ENCODE results near the gene POU2F1. TPM values are rescaled to one million over a fixed set of nuclear protein-coding genes. Genes with fewer than 3 reads are reported as not detected.
A peak's percentile ranks its signal among the peaks of the same experiment; 100 is the strongest.

Gene POU2F1
- total RNA-seq, 5 donors from 2014 or later (not counting 1 experiment from before 2014, with no cell fraction given): 15.1 to 34.5 (median 22.6) TPM

DNA sequence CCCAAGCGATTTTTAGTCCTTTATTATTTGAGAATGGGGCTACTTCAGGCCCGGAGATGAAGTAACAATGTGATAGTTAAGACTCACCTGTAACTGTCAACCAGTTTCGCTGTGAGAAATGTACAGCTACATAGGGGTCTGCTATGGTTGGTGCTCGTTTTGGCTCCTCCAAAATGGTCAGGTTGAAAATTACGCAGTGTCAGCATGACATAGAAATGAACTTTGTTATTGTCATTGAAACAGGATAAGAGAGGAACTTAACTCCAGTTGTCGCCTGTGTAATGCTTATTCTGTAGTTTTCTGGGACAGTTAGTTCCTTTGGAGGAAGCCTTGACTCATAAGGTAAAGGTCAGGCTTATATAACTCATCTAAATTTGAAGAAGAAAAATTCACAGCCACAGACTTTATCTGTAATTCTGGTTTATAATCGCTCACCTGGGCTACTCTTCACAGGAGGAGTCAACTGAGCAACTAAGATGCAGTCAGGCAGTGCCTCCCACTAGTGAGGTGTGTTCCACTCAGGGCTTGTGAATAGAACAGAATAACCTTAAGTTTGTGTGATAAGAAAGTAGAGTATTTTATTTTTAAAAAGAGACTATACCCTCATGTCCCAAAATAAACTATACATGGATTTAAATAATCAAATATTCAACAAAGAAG, 166.7 kb downstream of the POU2F1 start:
- no peaks in the 10 kb centered on the region for H3K9me3 Mint-ChIP-seq
- no peaks in the 10 kb centered on the region for H3K27me3 Mint-ChIP-seq
- Histone ChIP-seq H3K4me3 (ENCODE audit: control insufficient read depth in 1 of 2, extremely low read depth in 1 of 2, low read length in 1 of 2) (no peak overlapping the region), H3K9me3 (no peaks in the 10 kb centered on the region), H3K36me3 (ENCODE audit: control insufficient read depth in 2 of 2, extremely low read depth in 1 of 2, insufficient read depth in 1 of 2, low read length in 1 of 2) (peaks cover 0 to 5% of the 10 kb centered on the region in 2 donors), H3K4me1 (ENCODE audit: control insufficient read depth in 1 of 2, extremely low read depth in 1 of 2, insufficient read depth in 2 of 2, low read length in 2 of 2) (no peaks in the 10 kb centered on the region), H3K27ac (ENCODE audit: low read length) (no peak overlapping the region), H3K27me3 (replicated peaks in 1 of 2; ENCODE audit: control insufficient read depth in 2 of 2, extremely low read depth in 1 of 2, insufficient read depth in 2 of 2, low read length in 1 of 2) (no peaks in the 10 kb centered on the region)
- CTCF ChIA-PET: interaction anchor here in 1 of 2 donors (0.6 kb wide), 1 partner anchor 143 kb away, joined by 3 read pairs; no protein-coding TSS in a partner anchor
- no peak overlapping the region for H3K27ac Mint-ChIP-seq
- WGBS (ENCODE audit: insufficient coverage): 100% methylated on average over 2 of the region's 7 CpGs
- H3K4me1 Mint-ChIP-seq: peaks cover 0 to under 1% (median 0%) of the 10 kb centered on the region in 3 donors
- peaks cover 42% of the 10 kb centered on the region for H3K36me3 Mint-ChIP-seq
- H3K4me3 Mint-ChIP-seq: no peak overlapping the region
- POLR2A ChIA-PET: no interaction called here
- DNase-seq (no peak), ATAC-seq (replicated peaks in 1 of 4) (no peak)

- no peaks in the 10 kb centered on the region for H3K27me3 Mint-ChIP-seq
- Histone ChIP-seq H3K4me1 (ENCODE audit: control insufficient read depth in 1 of 2, extremely low read depth in 1 of 2, insufficient read depth in 2 of 2, low read length in 2 of 2) (no peaks in the 10 kb centered on the region), H3K27ac (ENCODE audit: low read length) (no peak overlapping the region), H3K4me3 (ENCODE audit: control insufficient read depth in 1 of 2, extremely low read depth in 1 of 2, low read length in 1 of 2) (no peak overlapping the region), H3K9me3 (no peaks in the 10 kb centered on the region), H3K27me3 (replicated peaks in 1 of 2; ENCODE audit: control insufficient read depth in 2 of 2, extremely low read depth in 1 of 2, insufficient read depth in 2 of 2, low read length in 1 of 2) (no peaks in the 10 kb centered on the region), H3K36me3 (ENCODE audit: control insufficient read depth in 2 of 2, extremely low read depth in 1 of 2, insufficient read depth in 1 of 2, low read length in 1 of 2) (peaks cover 0 to 5% of the 10 kb centered on the region in 2 donors)
- DNase-seq: no peak
- ChIA-PET CTCF (interaction anchor here in 1 of 2 donors (0.6 kb wide), 1 partner anchor 49 kb away, joined by 3 read pairs; no protein-coding TSS in a partner anchor), POLR2A (no interaction called here)
- H3K4me3 Mint-ChIP-seq: no peak overlapping the region
- H3K4me1 Mint-ChIP-seq: no peaks in the 10 kb centered on the region
- peaks cover 37% of the 10 kb centered on the region for H3K36me3 Mint-ChIP-seq
- ATAC-seq (replicated peaks in 1 of 4): no peak
- no CpG with 5 or more reads among the region's 1 CpG for WGBS (ENCODE audit: insufficient coverage)
- H3K27ac Mint-ChIP-seq: no peak overlapping the region
- no peaks in the 10 kb centered on the region for H3K9me3 Mint-ChIP-seq
Measured at GRCh38 chr1:167388976-167389375, 168.3 kb downstream of the POU2F1 start.

GRCh38 chr1:167392200-167392696, 171.6 kb downstream of the POU2F1 start:
- no peak overlapping the region for H3K27ac ChIP-seq (ENCODE audit: low read length)
- no peaks in the 10 kb centered on the region for H3K27me3 ChIP-seq (replicated peaks in 1 of 2; ENCODE audit: control insufficient read depth in 2 of 2, extremely low read depth in 1 of 2, insufficient read depth in 2 of 2, low read length in 1 of 2)
- no peaks in the 10 kb centered on the region for H3K4me1 Mint-ChIP-seq
- DNase-seq (no peak), ATAC-seq (replicated peaks in 1 of 4) (no peak)
- peaks cover 18% of the 10 kb centered on the region for H3K36me3 Mint-ChIP-seq
- H3K36me3 ChIP-seq (ENCODE audit: control insufficient read depth in 2 of 2, extremely low read depth in 1 of 2, insufficient read depth in 1 of 2, low read length in 1 of 2): peaks cover 0 to 5% of the 10 kb centered on the region in 2 donors
- ChIA-PET CTCF (interaction anchor here (0.5 to 1.5 kb wide), 3 partner anchors 149 to 482 kb away, joined by 3 to 7 read pairs (median 3); no protein-coding TSS in a partner anchor), POLR2A (interaction anchor here in 1 of 2 donors (0.5 to 0.6 kb wide), 2 partner anchors 118 to 513 kb away, joined by 3 to 4 read pairs; no protein-coding TSS in a partner anchor)
- 85% methylated on average over 4 of the region's 7 CpGs for WGBS (ENCODE audit: insufficient coverage)
- H3K4me3 ChIP-seq (ENCODE audit: control insufficient read depth in 1 of 2, extremely low read depth in 1 of 2, low read length in 1 of 2): no peak overlapping the region
- no peak overlapping the region for H3K27ac Mint-ChIP-seq
- H3K9me3 Mint-ChIP-seq: no peaks in the 10 kb centered on the region
- no peak overlapping the region for H3K4me3 Mint-ChIP-seq
- H3K9me3 ChIP-seq: no peaks in the 10 kb centered on the region
- no peaks in the 10 kb centered on the region for H3K27me3 Mint-ChIP-seq
- H3K4me1 ChIP-seq (ENCODE audit: control insufficient read depth in 1 of 2, extremely low read depth in 1 of 2, insufficient read depth in 2 of 2, low read length in 2 of 2): no peaks in the 10 kb centered on the region

GRCh38 chr1:167400359-167400953, 179.8 kb downstream of the POU2F1 start:
- H3K36me3 ChIP-seq (ENCODE audit: control insufficient read depth in 2 of 2, extremely low read depth in 1 of 2, insufficient read depth in 1 of 2, low read length in 1 of 2): peaks cover 1 to 24% of the 10 kb centered on the region in 2 donors
- Mint-ChIP-seq H3K36me3 (peaks cover 46% of the 10 kb centered on the region), H3K27ac (no peak overlapping the region)

GRCh38 chr1:167401260-167401873, 180.7 kb downstream of the POU2F1 start:
- no peaks in the 10 kb centered on the region for H3K9me3 Mint-ChIP-seq
- Histone ChIP-seq H3K27ac (ENCODE audit: low read length) (no peak overlapping the region), H3K4me1 (ENCODE audit: control insufficient read depth in 1 of 2, extremely low read depth in 1 of 2, insufficient read depth in 2 of 2, low read length in 2 of 2) (peaks cover 0 to 3% of the 10 kb centered on the region in 2 experiments), H3K4me3 (ENCODE audit: control insufficient read depth in 1 of 2, extremely low read depth in 1 of 2, low read length in 1 of 2) (no peak overlapping the region), H3K27me3 (replicated peaks in 1 of 2; ENCODE audit: control insufficient read depth in 2 of 2, extremely low read depth in 1 of 2, insufficient read depth in 2 of 2, low read length in 1 of 2) (no peaks in the 10 kb centered on the region), H3K9me3 (no peaks in the 10 kb centered on the region), H3K36me3 (ENCODE audit: control insufficient read depth in 2 of 2, extremely low read depth in 1 of 2, insufficient read depth in 1 of 2, low read length in 1 of 2) (peaks cover 3 to 27% of the 10 kb centered on the region in 2 donors)
- H3K27me3 Mint-ChIP-seq: no peaks in the 10 kb centered on the region
- ChIA-PET CTCF (interaction anchor here (0.6 to 2.6 kb wide), 11 partner anchors 36 to 491 kb away, joined by 3 to 10 read pairs (median 3); no protein-coding TSS in a partner anchor), POLR2A (interaction anchor here (0.6 kb wide), 2 partner anchors 65 to 114 kb away, joined by 3 read pairs; no protein-coding TSS in a partner anchor)
- DNase-seq: peak in 34 of 35 experiments; percentile 6 to 75 (median 31)
- ATAC-seq (replicated peaks in 1 of 4): peak; percentile 64 to 73 (median 69)
- 79% methylated on average over 5 of the region's 8 CpGs for WGBS (ENCODE audit: insufficient coverage)
- peaks cover 50% of the 10 kb centered on the region for H3K36me3 Mint-ChIP-seq
- H3K4me3 Mint-ChIP-seq: no peak overlapping the region
- peaks cover 6% of the 10 kb centered on the region in 3 donors for H3K4me1 Mint-ChIP-seq
- no peak overlapping the region for H3K27ac Mint-ChIP-seq

More at GRCh38 chr1:167400359-167400953, 179.8 kb downstream of the POU2F1 start:
- POLR2A ChIA-PET: no interaction called here
- 100% methylated on average over 1 of the region's 2 CpGs for WGBS (ENCODE audit: insufficient coverage)
- Histone ChIP-seq H3K27me3 (replicated peaks in 1 of 2; ENCODE audit: control insufficient read depth in 2 of 2, extremely low read depth in 1 of 2, insufficient read depth in 2 of 2, low read length in 1 of 2) (no peaks in the 10 kb centered on the region), H3K4me3 (ENCODE audit: control insufficient read depth in 1 of 2, extremely low read depth in 1 of 2, low read length in 1 of 2) (no peak overlapping the region), H3K27ac (ENCODE audit: low read length) (no peak overlapping the region), H3K9me3 (no peaks in the 10 kb centered on the region), H3K4me1 (ENCODE audit: control insufficient read depth in 1 of 2, extremely low read depth in 1 of 2, insufficient read depth in 2 of 2, low read length in 2 of 2) (peaks cover 0 to 3% of the 10 kb centered on the region in 2 experiments)
- Mint-ChIP-seq H3K27me3 (no peaks in the 10 kb centered on the region), H3K4me3 (no peak overlapping the region), H3K9me3 (no peaks in the 10 kb centered on the region), H3K4me1 (peaks cover 6% of the 10 kb centered on the region in 3 donors)
- CTCF ChIA-PET: interaction anchor here (0.6 to 2.6 kb wide), 8 partner anchors 17 to 245 kb away, joined by 3 to 10 read pairs (median 4); no protein-coding TSS in a partner anchor
- DNase-seq (no peak), ATAC-seq (replicated peaks in 1 of 4) (no peak)

All from T-cell (primary cell).